Measurements from ENCODE around the gene SRCAP. TPM values are rescaled to one million over a fixed set of nuclear protein-coding genes. Genes with fewer than 3 reads are reported as not detected.

Gene SRCAP
- polyA plus RNA-seq, 1 donor, result 36.8 TPM

DNA sequence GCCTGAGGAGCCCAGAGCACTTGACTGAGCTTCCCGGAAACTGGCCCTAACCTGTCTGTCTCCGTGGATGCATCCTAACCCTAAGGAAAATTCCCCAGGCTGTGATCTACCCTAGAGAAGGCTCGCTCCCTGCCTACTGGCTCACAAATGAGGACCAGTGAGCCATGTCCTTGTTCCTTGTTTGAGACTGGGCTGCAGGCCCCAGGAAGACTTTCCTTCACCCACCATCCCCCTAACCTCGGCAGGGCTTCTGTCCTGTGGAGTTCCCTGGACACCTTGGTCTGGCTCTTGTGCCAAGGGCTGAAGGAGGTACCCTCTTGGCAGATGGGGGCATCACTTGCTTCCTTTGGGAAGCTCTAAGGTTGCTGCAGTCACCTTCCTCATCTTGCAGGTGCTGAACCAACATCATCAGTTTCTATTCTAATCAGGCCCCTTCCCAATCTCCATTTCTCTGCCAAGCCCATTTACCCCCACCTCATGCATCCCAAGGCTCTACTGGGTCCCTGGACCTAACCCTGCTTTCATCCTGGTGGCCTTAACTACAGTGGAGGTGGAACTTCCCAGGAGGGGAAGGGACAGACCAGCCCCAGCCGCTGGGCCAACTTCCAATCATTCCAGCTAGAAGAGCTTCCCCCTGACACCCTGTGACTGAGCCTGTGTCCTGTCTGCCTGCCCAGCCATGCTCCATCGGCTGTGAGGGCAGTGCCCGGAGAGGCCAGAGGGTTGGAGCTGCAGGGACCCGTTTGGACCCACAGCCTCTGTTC lies 75.6 kb downstream of the SRCAP start:
- no peaks in the 10 kb centered on the region for H3K27me3 ChIP-seq (ENCODE audit: control insufficient read depth, insufficient read depth, low read length)
- peak overlapping the region; percentile 85 for H3K27ac ChIP-seq (ENCODE audit: low read length)
- peaks cover 51% of the 10 kb centered on the region for H3K36me3 ChIP-seq (ENCODE audit: control insufficient read depth, insufficient read depth, low read length)
- no peak for DNase-seq
- H3K4me3 ChIP-seq (ENCODE audit: low read length), result peak overlapping the region; percentile 49
- H3K4me1 ChIP-seq (ENCODE audit: control insufficient read depth, insufficient read depth, low read length), result peaks cover 11% of the 10 kb centered on the region
- no CpG with 5 or more reads among the region's 8 CpGs for WGBS (ENCODE audit: insufficient coverage, low lambda C conversion rate)
- H3K9me3 ChIP-seq (ENCODE audit: control insufficient read depth, low read depth, low read length), result no peaks in the 10 kb centered on the region

DNA sequence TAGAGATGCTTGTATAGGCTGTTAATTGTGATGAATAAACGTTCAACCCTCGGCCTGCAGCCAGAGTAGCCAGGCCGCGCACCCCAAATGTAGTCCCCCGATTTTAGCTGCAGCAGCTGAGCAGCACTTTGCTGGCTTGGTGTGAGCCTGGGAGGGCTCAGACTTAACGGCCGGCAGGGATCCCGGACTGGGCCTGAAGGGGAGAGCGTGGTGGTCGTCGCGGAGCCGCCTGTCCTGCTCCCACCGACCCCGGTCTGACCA lies 76.1 kb downstream of the SRCAP start:
- no peaks in the 10 kb centered on the region for H3K9me3 ChIP-seq (ENCODE audit: control insufficient read depth, low read depth, low read length)
- DNase-seq, result no peak
- H3K36me3 ChIP-seq (ENCODE audit: control insufficient read depth, insufficient read depth, low read length), result peaks cover 49% of the 10 kb centered on the region
- peaks cover 11% of the 10 kb centered on the region for H3K4me1 ChIP-seq (ENCODE audit: control insufficient read depth, insufficient read depth, low read length)
- H3K27ac ChIP-seq (ENCODE audit: low read length), result peak overlapping the region; percentile 85
- H3K4me3 ChIP-seq (ENCODE audit: low read length), result peak overlapping the region; percentile 49
- WGBS (ENCODE audit: insufficient coverage, low lambda C conversion rate), result no CpG with 5 or more reads among the region's 15 CpGs
- no peaks in the 10 kb centered on the region for H3K27me3 ChIP-seq (ENCODE audit: control insufficient read depth, insufficient read depth, low read length)

DNA sequence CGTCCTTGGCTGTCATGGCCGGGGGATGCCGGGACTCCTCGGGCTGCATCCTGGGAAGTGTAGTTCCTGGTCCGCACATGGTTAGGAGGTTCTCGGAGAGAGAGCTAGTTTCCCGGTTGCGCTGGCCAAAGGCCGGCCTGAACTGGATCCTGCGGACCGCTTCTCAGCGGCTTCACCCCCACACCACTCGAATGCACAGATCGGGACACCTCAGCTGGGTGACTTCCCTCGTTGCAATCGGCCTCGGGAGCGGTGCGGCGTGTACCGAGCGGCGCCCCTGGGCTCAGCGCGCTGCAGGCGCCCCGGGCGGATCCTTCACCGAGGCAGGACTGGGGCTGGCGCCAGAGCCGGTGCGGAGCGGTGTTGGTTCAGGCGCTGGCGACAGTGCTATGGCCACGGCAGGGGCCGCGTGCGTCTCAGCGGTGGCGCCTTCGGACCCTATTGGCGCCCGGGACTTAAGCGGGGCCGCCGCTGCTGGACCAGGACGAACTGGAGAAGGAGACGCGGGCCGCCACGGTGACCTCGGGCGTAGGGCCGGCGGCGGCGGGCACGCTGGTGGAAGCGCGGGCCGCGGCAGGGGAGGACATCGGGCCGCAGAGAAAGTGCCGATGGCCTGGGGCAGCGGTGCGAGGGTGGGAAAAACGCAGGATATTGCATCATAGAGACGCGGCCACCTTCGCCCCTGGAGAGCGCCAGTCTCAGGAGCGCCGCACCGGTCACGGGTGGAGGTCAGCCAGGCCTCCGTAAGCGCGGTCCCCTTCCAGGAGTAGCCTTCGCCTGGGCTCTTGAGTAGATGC lies 76.6 kb downstream of the SRCAP start:
- Histone ChIP-seq H3K4me3 (ENCODE audit: low read length) (peak overlapping the region; percentile 49), H3K4me1 (ENCODE audit: control insufficient read depth, insufficient read depth, low read length) (peaks cover 11% of the 10 kb centered on the region), H3K9me3 (ENCODE audit: control insufficient read depth, low read depth, low read length) (no peaks in the 10 kb centered on the region), H3K27ac (ENCODE audit: low read length) (peak overlapping the region; percentile 85), H3K27me3 (ENCODE audit: control insufficient read depth, insufficient read depth, low read length) (no peaks in the 10 kb centered on the region), H3K36me3 (ENCODE audit: control insufficient read depth, insufficient read depth, low read length) (peaks cover 48% of the 10 kb centered on the region)
- no CpG with 5 or more reads among the region's 81 CpGs for WGBS (ENCODE audit: insufficient coverage, low lambda C conversion rate)
- peak; percentile 84 to 89 for DNase-seq

DNA sequence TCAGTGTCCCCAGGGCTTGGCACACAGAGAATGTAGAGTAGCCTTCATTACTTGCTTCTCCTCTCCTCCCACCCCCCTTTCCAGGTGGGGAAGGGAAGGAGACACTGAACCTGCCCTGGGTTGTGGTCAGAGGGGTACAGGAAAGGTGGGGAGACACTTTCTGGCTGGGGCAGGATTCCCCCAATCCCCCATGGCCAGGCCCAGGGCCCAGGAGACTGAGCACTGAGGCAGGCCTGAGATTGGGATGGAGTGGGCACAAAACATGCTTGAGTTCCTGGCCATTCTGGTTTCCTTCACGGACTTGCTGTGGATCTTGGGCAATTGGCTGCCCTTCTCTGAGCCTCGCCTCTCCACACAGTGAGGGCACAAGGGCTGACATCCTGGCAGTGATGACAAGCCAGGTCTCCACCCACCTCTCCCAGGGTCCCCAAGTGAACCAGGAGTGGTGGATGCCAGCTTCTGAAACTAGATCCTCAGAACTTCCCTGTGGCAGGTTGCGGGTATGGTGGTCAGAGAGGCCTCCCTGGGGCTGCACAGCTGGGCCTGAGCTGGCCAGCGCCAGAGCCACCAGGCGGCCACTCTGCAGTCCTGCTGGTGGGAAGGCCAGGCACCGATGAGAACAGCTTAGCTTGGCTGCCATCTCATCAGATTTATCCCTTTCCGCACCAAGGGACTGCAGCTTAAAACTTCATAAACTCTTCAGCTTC lies 78.8 kb downstream of the SRCAP start:
- Histone ChIP-seq H3K27me3 (ENCODE audit: control insufficient read depth, insufficient read depth, low read length) (no peaks in the 10 kb centered on the region), H3K36me3 (ENCODE audit: control insufficient read depth, insufficient read depth, low read length) (peaks cover 49% of the 10 kb centered on the region), H3K4me3 (ENCODE audit: low read length) (no peak overlapping the region), H3K9me3 (ENCODE audit: control insufficient read depth, low read depth, low read length) (peaks cover 3% of the 10 kb centered on the region), H3K4me1 (ENCODE audit: control insufficient read depth, insufficient read depth, low read length) (peaks cover 11% of the 10 kb centered on the region), H3K27ac (ENCODE audit: low read length) (no peak overlapping the region)
- no CpG with 5 or more reads among the region's 7 CpGs for WGBS (ENCODE audit: insufficient coverage, low lambda C conversion rate)
- DNase-seq, result no peak

DNA sequence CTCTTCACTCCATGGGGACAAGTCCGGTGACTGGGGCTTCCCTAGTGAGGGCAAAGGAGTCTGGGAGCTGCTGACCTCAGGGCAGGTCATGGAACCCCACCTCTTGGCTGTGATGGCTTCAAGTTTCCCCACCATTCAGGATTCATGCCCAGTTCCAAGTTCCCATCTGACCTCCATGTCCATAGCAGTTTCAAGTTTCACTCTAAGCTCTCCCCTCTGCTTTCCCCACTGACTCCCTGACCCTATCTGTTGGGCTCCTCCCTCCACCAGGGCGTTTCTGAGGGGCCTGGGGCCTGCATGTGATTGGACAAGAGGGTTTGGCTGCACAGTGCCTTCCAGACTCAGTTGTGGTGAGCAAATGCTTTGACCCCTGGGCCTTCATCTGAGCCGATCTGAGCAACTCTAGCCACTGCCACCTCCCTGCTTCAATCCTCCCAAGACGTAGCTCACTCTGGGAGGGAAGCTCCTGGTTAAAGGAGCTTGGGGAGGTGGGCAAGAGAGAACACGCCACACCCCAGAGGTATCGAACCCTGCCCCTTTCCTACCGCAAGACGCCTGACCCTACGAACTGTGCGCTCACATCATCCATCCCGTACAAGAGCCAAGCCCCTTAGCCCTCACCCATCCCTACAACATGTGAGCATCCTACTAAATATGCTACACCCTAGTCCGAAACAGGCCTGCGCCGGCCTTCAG lies 79.7 kb downstream of the SRCAP start:
- H3K9me3 ChIP-seq (ENCODE audit: control insufficient read depth, low read depth, low read length), result peaks cover 11% of the 10 kb centered on the region
- H3K27ac ChIP-seq (ENCODE audit: low read length), result no peak overlapping the region
- no peak overlapping the region for H3K4me3 ChIP-seq (ENCODE audit: low read length)
- peaks cover 51% of the 10 kb centered on the region for H3K36me3 ChIP-seq (ENCODE audit: control insufficient read depth, insufficient read depth, low read length)
- DNase-seq, result no peak
- H3K27me3 ChIP-seq (ENCODE audit: control insufficient read depth, insufficient read depth, low read length), result no peaks in the 10 kb centered on the region
- WGBS (ENCODE audit: insufficient coverage, low lambda C conversion rate), result 80% methylated on average over 1 of the region's 14 CpGs
- H3K4me1 ChIP-seq (ENCODE audit: control insufficient read depth, insufficient read depth, low read length), result peaks cover 11% of the 10 kb centered on the region

DNA sequence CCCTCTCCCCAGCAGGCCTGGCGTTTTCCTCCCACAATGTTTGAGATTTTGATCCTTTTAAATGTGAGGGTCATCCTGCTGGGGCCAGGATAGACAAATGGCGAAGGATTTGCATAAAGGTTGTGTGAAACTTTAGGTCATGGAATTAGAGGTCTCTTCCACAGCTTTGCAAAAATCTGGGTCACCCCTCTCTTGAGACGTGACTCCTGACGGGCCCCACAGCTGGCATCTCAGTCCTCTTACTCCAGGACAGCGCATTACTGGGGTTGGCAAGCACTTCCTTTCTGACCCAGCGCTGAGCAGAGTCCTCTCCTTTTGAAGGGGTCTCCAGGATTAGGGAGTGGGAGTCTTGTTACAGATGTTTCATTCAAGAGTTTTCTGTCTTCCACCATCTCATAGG lies 80.6 kb downstream of the SRCAP start:
- WGBS (ENCODE audit: insufficient coverage, low lambda C conversion rate), result no CpG with 5 or more reads among the region's 6 CpGs
- peaks cover 13% of the 10 kb centered on the region for H3K9me3 ChIP-seq (ENCODE audit: control insufficient read depth, low read depth, low read length)
- H3K36me3 ChIP-seq (ENCODE audit: control insufficient read depth, insufficient read depth, low read length), result peaks cover 49% of the 10 kb centered on the region

DNA sequence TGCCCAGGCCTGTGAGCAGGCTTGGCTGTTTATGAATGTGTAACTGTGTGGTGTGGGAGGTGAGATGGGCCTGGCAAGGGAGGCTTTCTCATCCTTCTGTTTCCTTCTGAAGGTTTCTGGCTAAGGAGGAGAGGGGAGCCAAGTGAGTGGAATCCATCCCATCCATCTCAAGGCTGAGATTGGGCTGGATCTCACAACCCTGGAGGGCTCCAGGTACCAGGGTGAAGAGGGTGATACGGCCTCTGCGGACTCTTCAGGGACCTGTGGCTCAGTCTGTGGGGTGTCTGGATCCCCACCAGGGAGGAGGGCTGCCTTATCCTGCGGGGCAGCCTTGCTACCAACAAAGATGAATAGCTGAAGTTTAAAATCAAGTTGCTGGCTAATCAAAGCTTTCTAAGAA lies 81.0 kb downstream of the SRCAP start:
- Histone ChIP-seq H3K4me3 (ENCODE audit: low read length) (no peak overlapping the region), H3K9me3 (ENCODE audit: control insufficient read depth, low read depth, low read length) (peaks cover 13% of the 10 kb centered on the region), H3K27me3 (ENCODE audit: control insufficient read depth, insufficient read depth, low read length) (no peaks in the 10 kb centered on the region), H3K4me1 (ENCODE audit: control insufficient read depth, insufficient read depth, low read length) (peaks cover 13% of the 10 kb centered on the region), H3K36me3 (ENCODE audit: control insufficient read depth, insufficient read depth, low read length) (peaks cover 50% of the 10 kb centered on the region), H3K27ac (ENCODE audit: low read length) (no peak overlapping the region)
- DNase-seq, result no peak
- no CpG with 5 or more reads among the region's 3 CpGs for WGBS (ENCODE audit: insufficient coverage, low lambda C conversion rate)

More for the DNA sequence above, 80.6 kb downstream of the SRCAP start:
- no peak for DNase-seq
- Histone ChIP-seq H3K27me3 (ENCODE audit: control insufficient read depth, insufficient read depth, low read length) (no peaks in the 10 kb centered on the region), H3K27ac (ENCODE audit: low read length) (no peak overlapping the region), H3K4me3 (ENCODE audit: low read length) (no peak overlapping the region), H3K4me1 (ENCODE audit: control insufficient read depth, insufficient read depth, low read length) (peaks cover 11% of the 10 kb centered on the region)

DNA sequence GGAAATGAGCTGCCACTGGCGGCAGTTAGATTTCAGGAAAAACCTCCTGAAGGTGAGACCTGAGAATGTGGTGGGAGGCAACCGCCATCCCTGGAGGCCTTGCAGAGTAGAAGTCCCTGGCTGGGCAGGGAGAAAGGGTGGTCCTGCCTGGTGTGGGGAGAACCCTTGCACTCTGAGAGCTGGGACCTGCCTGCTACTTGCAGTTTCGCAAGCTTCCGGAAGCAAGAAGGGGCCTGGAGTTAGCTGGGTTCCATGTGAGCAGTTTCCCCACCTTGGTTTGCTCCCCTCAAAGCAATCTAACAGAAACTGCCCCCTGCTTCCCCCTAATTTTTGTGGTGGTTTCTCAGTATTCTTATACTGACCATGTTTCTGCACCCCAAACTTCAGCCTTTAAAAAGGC lies 81.6 kb downstream of the SRCAP start:
- Histone ChIP-seq H3K36me3 (ENCODE audit: control insufficient read depth, insufficient read depth, low read length) (peaks cover 55% of the 10 kb centered on the region), H3K4me3 (ENCODE audit: low read length) (no peak overlapping the region), H3K27ac (ENCODE audit: low read length) (no peak overlapping the region), H3K4me1 (ENCODE audit: control insufficient read depth, insufficient read depth, low read length) (peaks cover 18% of the 10 kb centered on the region), H3K27me3 (ENCODE audit: control insufficient read depth, insufficient read depth, low read length) (no peaks in the 10 kb centered on the region), H3K9me3 (ENCODE audit: control insufficient read depth, low read depth, low read length) (peaks cover 13% of the 10 kb centered on the region)
- no CpG with 5 or more reads among the region's 4 CpGs for WGBS (ENCODE audit: insufficient coverage, low lambda C conversion rate)
- no peak for DNase-seq

DNA sequence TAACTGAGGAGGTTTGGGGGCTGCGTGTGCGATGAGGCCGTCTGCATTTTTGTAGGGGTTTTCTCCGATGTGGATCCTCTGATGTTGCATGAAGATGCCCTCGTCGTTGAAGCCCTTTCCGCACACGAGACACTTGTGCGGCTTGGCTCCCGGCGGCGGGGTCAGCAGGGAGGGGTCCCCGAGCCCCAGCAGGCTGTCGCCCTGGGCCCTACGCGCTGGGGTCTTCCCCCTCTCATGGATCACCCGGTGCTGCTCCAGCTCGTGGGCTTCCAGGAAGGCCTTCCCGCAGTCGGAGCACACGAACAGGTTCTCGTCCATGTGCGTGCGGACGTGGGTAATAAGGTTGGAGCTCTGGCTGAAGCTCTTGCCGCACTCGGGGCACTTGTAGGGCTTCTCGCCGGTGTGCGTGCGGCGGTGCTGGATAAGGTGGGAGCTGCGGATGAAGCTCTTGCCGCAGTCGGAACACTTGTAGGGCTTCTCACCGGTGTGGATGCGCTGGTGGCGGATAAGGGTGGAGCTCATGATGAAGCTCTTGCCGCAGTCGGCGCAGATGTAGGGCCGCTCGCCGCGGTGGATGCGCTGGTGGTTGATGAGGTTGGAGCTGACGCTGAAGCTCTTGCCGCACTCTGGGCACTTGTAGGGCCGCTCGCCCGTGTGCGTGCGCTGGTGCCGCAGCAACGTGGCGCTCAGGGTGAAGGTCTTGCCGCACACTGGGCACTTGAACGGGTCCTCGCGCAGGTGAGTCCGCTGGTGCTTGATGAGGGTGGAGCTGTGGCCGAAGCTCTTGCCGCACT lies 83.7 kb downstream of the SRCAP start:
- Histone ChIP-seq H3K36me3 (ENCODE audit: control insufficient read depth, insufficient read depth, low read length) (peaks cover 56% of the 10 kb centered on the region), H3K9me3 (ENCODE audit: control insufficient read depth, low read depth, low read length) (peaks cover 13% of the 10 kb centered on the region), H3K27ac (ENCODE audit: low read length) (no peak overlapping the region), H3K4me3 (ENCODE audit: low read length) (no peak overlapping the region), H3K27me3 (ENCODE audit: control insufficient read depth, insufficient read depth, low read length) (no peaks in the 10 kb centered on the region), H3K4me1 (ENCODE audit: control insufficient read depth, insufficient read depth, low read length) (peaks cover 15% of the 10 kb centered on the region)
- no peak for DNase-seq
- no CpG with 5 or more reads among the region's 63 CpGs for WGBS (ENCODE audit: insufficient coverage, low lambda C conversion rate)
